Epidermal melanocyte (primary cell): ENCODE data around the gene C10orf95.

ENCODE experiments used
- DNase-seq: peaks from one replicate; pipeline ENCODE4 v3.0.0; 2011; ENCODE audit warnings: low spot score; ENCODE audit not compliant: insufficient read length

The C10orf95 gene

DNA sequence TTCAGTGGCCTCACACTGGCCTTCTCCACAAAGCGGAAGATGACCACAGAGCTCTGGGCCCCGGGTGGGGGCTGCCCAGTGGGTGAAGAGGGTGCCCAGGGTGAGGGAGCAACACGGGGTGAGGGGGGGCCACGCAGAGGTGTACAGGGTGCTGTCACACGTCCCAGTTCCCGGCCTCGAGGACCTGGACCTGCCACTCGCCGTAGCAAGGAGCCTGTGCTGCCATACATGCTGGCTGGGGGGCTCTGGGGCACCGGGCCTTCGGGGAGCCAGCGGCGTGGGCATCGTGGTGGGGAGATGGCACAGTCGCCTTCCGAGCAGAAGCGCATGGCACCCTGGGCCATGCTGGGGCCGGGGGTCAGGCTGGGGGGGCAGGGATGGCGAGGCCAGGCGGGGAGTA is 34.6 kb downstream of the C10orf95 start:
- no peak for DNase-seq

DNA sequence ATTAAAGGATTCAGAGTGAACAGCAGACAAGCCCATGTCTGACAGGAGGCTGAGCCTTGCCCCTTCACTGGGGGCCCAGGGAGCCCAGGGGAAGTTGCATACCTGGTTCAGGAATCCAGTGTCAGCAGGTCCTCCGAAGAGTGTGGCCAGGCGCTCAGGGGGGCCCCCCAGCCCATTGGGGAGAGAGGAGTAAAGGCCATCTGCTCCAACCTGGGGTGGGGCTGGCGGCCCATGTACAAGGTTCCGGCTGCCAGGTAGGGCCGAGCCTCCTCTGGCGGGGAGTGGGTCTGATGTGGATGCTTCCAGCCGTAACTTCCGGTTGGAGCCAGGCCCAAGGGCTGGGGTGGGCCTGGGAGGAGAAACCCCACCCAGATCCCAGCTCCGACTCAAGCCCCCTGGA is 35.1 kb downstream of the C10orf95 start:
- no peak for DNase-seq

DNA sequence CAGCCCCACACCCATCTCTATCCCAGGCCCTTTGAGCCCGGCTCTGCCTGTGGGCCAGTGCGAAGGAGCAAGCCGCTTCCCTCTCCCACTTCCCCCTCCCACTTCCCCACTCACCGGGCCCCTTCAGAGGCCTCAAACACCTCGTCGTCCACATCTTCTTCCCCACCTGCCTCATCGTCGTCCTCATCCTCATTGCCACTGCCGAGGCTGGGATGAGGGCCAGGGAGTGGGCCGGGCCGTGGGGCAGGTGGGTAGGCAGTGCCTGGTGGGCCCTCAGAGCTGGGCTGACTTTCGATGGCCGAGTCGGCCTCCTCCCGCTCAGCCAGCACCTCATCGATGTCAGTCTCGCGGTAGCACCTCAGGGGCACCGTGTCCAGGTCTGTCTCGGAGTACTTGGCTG is 36.6 kb downstream of the C10orf95 start:
- DNase-seq = no peak

DNA sequence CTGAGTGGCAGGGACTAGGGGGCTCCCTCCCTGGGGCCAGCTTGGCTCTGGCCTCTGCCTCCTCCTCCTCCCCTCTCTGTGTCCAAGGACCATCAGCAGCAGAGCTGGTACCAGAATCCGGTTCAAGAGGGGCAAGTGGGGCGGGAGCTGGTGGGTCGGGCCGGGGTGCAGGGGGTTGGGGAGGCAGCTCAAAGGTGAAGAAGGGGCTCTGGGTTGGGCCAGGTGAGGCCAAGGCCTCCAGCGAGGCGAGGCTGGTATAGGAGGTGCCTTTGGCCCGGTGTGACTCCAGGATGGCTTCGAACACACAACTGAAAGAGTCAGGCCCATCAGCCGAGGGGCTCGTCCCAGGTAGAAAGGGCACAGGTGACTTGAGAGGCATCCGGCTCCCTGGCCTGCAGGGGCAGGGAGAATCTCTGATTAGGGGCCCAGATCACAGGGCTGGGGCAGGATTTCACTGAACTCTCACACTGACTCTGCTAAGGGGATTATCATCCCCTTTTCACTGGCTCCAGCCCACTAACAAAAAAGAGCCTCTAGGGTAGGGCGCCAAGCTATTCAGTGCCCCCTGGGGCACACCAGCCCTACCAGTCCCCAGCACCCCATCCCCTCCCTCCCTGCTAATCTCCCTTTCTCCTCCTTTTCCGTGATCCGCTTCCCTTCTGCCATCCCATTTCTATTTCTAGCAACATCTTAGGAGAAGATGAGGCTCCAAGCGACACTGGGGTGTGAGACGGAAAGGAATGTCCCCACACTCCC is 37.4 kb downstream of the C10orf95 start:
- DNase-seq = no peak

DNA sequence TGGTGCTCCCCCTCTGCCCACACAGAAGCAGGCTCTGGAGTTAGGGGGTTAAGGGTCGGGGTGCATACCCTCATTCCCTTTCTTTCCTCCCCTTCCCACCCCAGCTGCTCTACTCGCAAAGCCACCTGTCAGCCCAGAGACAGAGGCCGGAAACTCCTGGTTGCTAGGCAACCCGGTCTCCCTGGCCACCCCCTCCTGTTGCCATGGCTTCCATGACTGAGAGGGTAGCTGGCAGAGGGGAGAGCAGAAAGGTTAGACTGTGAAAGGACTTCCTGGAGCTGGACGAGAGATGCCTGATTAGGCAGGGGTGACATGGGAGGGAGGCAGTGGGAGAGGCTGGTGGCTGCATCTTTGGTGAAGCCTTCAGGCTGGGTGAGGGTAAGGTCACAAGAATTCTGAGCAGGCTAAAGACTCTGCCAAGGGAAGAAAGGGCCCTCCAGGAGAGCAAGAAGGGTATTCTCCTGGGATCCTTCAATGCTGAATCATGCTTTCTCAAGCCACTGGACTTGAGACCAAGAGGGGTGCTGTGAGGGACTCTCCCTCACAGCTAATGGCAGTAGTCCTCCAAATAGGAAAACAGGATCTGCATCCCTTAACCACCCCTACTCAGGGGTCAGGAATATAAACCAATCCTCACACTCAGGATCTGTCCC is 38.2 kb downstream of the C10orf95 start:
- DNase-seq = no peak

DNA sequence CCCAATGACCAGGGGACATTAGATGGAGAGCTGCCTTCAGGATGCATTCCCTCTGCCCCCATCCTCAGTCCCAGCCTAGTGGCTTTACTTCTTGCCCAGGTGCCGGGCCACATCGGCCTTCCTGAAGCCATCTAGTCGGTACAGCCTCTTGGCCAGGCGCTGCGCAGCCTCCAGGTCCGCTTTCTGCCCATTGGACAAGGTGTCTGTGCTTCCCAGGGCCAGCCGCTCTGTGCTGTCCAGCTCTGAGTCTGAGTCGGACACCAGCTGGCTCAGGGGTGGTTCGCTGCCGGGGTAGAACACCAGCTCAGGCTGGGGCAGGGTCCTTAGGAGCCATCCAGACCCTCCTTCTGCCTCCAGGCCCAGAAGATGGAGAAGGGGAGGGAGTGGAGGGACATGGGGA is 39.0 kb downstream of the C10orf95 start:
- DNase-seq = no peak

DNA sequence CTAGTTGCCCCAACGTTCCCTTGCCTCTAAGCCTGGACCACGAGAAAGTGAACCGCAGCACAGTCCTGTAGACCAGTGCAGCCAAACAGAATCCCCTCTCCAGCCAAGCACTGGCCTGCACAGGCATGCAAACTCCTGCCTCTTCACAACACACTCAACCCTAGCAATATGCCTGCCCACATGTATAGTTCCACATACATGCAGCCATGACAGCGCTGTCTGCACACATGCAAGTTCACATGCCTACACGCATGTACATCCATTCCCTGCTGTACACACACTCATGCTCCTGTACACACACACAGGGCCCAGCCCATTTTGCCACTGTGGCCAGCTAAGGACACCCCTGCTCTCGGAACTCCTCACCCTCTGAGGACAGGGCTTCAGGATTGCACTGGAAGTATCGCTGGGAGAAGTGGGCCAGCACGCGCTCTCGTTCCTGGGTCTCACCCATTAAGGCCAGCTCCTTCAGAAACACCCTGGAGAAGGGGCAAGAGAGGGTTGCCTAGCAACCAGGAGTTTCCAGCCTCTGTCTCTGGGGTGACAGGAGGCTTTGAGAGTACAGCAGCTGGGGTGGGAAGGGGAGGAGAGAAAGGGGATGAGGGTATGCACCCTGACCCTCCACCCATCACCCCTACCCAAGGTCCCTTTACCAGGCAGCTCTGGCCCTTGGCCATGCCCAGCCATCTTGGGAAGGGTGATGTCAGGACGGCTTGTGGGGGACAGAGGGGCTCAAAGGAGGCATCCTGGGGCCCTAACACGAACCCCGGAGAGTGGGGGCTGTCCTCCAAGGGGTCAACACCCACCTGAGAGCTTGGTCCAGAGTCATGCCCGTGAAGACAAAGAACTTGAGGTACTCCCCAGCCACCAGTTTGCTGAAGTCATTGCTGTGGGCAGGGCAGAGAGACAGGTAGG is 39.7 kb downstream of the C10orf95 start:
- no peak for DNase-seq

DNA sequence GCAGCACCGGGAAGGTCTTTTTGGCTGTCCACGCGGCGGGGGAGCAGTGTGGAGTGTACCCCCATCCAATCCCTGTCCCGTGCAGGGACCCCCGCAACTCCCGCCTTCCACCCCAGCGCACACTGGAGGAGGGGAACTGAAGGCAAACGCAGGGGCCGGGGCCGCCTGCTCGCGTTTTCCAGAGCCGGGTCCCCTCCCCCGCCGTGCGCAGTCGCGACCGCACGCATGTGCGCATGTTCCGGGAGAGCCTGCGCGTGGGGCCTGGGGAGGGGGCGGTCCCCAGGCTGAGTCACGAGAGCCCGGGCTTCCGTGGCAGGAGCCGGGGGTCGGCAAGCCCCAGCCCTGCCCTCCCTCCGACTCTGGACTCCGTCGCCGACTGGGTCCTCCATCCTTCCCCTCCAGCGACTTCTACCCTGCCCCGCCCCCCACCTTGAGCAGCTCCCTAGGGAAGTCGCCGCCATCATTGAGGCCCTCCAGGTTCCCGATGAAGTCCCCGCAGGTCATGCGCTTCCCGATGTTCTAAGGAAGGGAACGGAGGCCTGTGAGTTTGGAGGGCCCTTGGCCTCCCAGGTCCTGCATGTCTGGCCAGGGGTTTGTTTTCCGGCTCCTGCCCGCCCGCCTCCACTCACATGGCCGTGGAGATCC is 40.8 kb downstream of the C10orf95 start:
- no peak for DNase-seq

DNA sequence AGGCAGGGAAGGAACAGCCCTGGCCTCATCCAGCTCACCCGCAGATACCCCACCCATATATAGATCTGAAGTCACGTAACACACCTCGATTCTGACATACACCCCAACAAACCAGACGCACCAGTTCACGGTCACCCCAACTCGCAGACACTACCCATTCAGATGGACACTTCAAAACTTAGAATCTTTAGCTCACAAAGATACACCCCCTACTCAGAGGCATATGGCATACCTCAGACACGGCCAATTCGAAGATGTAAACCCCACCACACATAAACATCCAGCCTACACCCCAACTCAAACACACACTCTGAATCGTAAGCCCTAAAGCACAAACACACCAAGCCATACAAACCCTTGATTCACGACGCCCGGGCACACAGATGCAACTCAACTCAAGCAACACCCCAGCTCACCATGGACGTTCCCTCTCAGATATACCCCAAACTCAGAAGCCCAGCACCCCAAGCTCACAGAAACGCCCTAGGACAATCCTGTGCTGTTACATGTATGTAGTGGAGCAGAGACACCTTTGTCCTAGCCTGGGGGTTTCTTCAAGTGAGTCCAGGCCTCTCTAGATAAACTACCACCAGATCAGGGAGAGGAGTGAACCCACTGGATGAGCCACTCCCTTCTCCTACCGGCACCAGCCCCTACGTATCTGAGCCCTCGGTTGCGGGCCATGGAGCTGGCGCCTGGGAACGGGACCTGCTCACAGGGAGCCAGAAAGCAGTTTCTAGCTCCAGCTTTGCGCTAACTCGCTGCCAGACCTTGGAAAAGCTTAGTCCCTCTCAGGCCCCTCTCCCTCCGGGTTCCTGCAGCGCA is 41.5 kb downstream of the C10orf95 start:
- DNase-seq = no peak

DNA sequence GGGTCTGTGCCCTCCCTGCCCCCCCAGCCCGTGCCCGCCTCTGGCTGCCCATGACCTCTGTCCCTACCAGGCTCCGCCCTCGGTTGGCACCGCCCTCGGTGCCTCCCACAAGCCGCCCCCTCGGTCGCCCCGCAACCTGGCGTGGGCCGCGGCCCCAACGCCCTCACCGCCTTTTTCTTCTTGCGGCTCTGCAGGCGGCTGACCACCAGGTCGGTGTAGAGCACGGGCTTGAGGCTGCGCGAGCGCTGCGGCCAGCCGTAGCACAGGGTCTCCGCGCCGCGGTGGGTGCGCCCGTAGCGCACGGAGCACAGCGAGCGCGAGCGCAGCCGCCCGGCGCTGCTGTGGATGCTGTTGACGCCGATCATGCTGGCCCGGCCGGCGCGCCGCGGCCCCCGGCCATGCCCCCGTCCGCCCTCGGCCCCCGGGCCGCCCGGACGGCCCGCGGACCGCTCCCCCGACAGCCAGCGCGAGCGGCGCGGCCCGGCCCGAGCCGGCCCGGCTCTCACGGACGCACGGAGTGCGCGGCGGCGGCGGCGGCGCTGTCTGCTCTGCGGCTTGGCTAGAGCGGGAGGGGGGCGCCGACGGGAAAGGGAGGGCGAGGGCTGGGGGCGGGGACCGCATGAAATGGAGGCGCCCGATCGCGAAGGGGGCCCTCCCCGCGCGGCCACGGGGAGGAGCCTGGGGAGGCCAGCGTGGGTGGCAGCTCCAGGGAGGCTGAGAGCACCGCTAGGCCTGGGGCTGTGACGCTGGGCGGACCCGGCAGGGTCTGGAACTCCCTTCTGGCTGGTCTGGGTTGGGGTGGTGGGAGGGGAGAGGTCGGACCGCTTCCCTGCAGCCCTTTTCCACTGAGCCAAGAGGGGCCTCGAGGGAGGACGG is 42.4 kb downstream of the C10orf95 start:
- no peak for DNase-seq

DNA sequence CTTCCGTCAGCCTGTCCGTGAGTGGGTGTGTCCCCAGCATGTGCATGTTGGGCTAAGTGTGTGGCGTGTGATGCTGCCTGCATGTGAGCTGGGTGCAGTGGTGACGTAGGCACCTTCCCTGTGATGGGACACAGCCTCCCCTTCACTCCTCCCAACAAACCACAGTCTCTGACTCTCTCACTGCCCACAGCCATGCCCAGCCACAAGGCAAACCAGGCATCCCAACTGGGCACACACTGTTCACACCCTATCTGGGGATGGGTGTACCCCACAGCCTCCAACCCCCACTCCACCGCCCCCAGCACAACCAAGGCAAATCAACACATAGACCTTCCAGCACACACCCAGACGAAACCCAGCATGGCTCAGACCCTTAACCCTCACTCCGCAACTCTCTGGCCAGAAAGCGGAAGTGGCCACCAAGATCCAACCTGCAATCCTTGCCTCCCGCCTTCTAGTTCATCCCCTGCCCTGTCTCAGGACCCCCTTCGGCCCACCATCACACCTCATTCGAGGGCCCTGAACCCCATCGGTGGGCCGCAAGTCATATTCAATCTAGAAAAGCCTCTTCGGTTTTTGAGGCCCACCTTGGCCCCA is 43.1 kb downstream of the C10orf95 start:
- no peak for DNase-seq

DNA sequence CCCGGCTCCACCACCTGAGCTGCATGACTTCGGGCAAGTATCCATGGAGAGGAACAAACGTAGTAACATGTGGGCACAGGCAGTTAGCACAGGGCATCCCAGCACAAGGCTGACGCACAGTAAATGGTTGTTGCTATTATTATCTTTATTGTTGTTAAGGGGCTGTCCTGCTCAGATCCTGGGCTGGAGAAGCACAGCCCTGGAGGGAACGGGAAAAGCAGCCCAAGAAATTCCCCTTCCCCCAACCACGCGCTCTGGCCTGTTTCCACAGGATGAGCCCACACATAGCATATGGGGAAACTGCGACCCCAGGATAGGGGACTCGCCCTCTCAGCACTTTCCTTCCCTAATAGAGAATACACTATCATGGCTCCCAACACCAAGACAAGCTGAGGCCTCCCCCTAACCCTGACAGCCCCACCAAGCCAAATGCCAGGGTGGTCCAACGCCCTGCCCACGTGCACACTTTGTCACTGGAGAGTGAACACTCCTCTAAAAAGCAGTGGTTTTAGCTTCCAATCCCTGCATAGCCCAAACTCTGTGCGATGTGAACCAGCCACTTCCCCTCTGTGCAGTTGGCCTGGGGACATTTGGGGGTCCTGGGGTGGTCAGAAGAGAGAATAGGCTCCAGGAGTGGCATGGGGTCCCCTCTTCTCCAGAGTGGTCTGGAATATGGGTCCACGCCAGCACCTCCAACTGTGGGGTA is 43.8 kb downstream of the C10orf95 start:
- DNase-seq = no peak

DNA sequence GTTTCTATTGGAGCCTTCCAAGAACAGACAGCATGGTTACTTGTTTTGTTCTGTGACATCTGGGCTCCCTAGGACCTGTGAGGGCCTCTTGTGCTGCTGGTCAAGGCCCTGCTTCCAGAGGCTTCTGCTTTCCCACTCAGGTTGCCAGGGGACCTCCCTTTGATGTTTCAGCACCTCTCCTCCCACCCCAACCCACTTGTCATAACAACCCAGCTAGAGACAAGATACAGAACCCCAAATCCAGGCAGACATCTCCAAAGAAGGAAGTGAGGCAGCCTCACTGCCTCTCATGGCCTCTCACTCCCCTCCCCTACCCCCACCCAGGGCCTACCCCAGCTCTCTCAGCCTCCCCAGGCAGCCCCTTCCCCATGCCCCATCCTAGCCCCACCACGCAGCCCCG is 44.5 kb downstream of the C10orf95 start:
- DNase-seq = no peak

DNA sequence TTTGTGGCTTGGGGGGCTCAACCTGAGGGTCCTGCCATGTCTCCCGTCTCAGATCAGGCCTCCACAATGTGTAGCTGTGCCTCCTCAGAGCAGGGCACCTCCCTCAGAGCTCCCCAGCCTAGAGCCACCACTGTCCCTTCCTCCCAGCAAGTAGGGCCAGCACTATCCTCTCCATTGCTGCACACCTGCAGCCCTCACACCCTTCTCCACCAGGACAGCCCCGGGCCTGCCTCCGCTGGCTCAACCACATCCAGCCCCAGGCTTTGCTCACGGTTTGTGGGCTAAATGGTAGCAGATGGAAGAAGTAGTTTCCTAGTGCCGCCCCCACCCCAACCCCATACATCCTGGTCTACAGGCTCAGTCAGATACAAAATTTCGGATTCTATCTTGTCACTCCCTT is 45.7 kb downstream of the C10orf95 start:
- no peak for DNase-seq

DNA sequence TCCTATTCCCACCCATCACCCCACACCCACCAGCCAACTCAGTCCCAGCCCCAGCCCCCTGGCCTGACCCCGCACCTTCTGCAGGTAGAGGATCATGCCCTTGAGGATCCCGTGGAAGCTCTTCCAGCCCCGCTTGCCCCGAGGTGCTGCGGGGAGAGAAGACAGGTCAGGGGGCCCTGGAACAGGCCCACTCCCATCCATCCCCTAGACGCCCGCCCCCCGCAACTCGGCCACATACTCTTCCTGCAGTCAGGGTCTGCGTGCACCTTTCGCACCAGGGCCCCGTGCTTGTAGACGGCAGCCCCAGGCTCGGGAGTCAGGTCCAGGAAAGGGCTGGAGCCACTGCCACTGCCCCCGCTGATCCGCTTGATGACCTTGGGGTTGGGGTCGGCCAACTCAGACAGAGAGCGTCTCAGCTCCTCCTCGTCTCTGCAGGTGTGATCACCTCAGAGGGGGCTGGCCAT is 46.2 kb downstream of the C10orf95 start:
- DNase-seq = no peak

DNA sequence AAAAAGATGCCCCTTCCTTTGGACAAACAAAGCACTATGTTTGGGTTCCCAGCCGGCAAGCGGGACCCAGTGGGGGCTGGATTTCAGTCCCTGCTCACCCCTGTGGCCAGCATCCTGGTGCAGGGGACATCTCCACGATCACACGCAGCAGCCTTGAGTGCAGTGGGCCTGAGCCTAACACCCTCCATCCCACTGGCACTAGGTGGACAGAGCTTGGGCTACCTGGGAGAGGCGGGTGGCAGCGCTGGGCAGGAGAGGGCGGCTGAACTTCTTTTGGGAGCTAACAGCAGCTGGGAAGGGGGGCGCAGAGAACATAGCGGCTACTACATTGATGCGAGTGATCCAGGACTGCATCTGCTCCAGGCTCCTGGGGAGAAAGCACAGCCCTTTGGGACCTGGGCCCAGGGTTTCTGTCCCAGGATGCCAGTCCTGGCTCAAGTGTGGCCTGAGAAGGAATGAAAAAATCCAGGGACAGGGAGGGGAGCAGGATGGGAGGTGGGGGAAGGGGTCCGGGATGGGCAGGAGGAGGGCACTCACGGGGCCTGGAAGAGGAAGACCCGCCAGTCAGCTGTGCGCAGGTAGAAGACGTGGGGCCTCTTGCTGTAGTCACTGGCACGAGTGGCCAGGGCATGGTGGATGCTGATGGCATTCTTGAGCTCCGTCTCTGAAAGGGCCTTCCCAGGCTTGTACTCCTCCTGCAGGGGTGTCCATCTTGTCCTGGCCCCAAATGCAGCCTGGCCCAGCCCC is 46.8 kb downstream of the C10orf95 start:
- DNase-seq = no peak

DNA sequence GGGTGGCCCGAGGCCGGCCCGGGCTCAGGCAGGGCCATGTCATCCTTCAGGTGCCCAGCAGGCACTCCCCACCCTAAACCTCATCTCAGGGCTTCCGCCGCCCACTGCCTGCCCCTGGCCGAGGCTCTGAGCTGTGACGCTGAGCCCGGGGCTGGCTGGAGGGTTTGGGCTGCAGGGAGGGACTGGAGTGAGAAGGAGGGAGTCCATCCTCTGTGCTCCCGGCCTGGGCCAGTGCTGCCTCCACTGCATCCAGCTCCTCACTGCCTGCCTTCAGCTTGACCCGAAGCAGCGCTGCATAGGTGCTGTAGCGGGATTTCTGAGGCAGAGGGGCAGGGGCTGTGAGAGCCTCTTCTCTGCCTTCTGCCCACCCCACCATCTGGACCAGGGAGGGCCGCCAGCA is 48.2 kb downstream of the C10orf95 start:
- no peak for DNase-seq

DNA sequence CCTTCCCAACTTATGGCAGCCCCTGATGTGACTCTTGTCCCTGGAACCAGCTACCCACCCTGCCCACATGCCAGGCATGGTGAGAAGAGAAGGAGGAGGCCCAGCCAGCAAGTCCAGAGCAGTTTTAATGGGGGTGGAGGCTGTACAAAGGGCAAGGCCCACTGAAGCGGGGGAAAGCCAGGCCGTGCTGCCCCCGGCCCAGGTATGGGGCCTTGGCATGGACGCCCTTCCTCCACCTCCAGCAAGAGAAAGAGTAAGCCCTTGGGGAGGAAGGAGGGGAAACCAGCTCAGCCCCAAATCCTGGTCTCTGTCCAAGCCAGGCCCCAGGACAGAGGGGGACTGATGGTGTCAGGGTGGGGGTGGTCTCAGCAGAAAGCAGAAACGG is 48.8 kb downstream of the C10orf95 start:
- DNase-seq = no peak
